H9 (cell line): Measurements from ENCODE around the gene CADM3. TPM values are rescaled to one million over a fixed set of nuclear protein-coding genes. Genes with fewer than 3 reads are reported as not detected.

Experiments used
- DNase-seq: peaks from one replicate; pipeline ENCODE4 v3.0.0-alpha.2; 2017
- H2AFZ ChIP-seq: one replicate; pipeline ENCODE4 v1.6.1; 2013; ENCODE audit warnings: mild to moderate bottlenecking, low read length, control low read depth, moderate library complexity
- H2AK5ac ChIP-seq: 2 replicates; pipeline ENCODE4 v1.6.1; 2013; ENCODE audit warnings: low read length, control low read depth, mixed read lengths; ENCODE audit not compliant: insufficient read length
- H2BK120ac ChIP-seq: one replicate; pipeline ENCODE4 v1.6.1; 2013; ENCODE audit warnings: low read depth, mild to moderate bottlenecking, low read length, control low read depth, inconsistent platforms; ENCODE audit not compliant: poor library complexity, severe bottlenecking
- H2BK12ac ChIP-seq: 2 replicates; pipeline ENCODE4 v1.6.1; 2013; ENCODE audit warnings: low read length, control low read depth, mixed read lengths, low read depth; ENCODE audit not compliant: insufficient read length
- H2BK15ac ChIP-seq: 2 replicates; pipeline ENCODE4 v1.6.1; 2013; ENCODE audit warnings: low read depth, low read length, control low read depth
- H2BK20ac ChIP-seq: one replicate; pipeline ENCODE4 v1.6.1; 2013; ENCODE audit warnings: low read depth, mild to moderate bottlenecking, low read length, control low read depth, inconsistent platforms; ENCODE audit not compliant: poor library complexity, severe bottlenecking
- H2BK5ac ChIP-seq: 2 replicates; pipeline ENCODE4 v1.6.1; 2013; ENCODE audit warnings: low read length, control low read depth, mixed read lengths; ENCODE audit not compliant: insufficient read length
- H3K14ac ChIP-seq: 2 replicates; pipeline ENCODE4 v1.6.1; 2013; ENCODE audit warnings: low read length, control low read depth; ENCODE audit not compliant: insufficient read depth
- H3K18ac ChIP-seq: 2 replicates; pipeline ENCODE4 v1.6.1; 2013; ENCODE audit warnings: low read depth, mild to moderate bottlenecking, mixed read lengths, low read length, control low read depth; ENCODE audit not compliant: insufficient read length
- H3K23ac ChIP-seq: 2 replicates; pipeline ENCODE4 v1.6.1; 2013; ENCODE audit warnings: low read length, control low read depth, mixed read lengths, low read depth; ENCODE audit not compliant: insufficient read length
- H3K23me2 ChIP-seq: 2 replicates; pipeline ENCODE4 v1.6.1; 2013; ENCODE audit warnings: low read depth, mild to moderate bottlenecking, mixed read lengths, low read length, control low read depth; ENCODE audit not compliant: insufficient read length, poor library complexity, severe bottlenecking
- H3K27ac ChIP-seq: 2 replicates; pipeline ENCODE4 v1.5.1; 2013; ENCODE audit warnings: low read length, control low read depth, mixed read lengths, low read depth; ENCODE audit not compliant: insufficient read length
- H3K27me3 ChIP-seq: 2 replicates; pipeline ENCODE4 v1.6.1; 2013; ENCODE audit warnings: low read length, control low read depth, inconsistent platforms; ENCODE audit not compliant: insufficient read depth
- H3K4ac ChIP-seq: 2 replicates; pipeline ENCODE4 v1.6.1; 2013; ENCODE audit warnings: low read depth, mild to moderate bottlenecking, control low read depth, inconsistent platforms, low read length, moderate library complexity
- H3K4me1 ChIP-seq: 2 replicates; pipeline ENCODE4 v1.6.1; 2013; ENCODE audit warnings: low read length, control low read depth, inconsistent platforms; ENCODE audit not compliant: insufficient read depth
- H3K4me2 ChIP-seq: 2 replicates; pipeline ENCODE4 v1.6.1; 2013; ENCODE audit warnings: low read length, control low read depth, mixed read lengths; ENCODE audit not compliant: insufficient read length, insufficient read depth
- H3K56ac ChIP-seq: 2 replicates; pipeline ENCODE4 v1.6.1; 2013; ENCODE audit warnings: low read depth, mild to moderate bottlenecking, mixed read lengths, low read length, control low read depth; ENCODE audit not compliant: insufficient read length
- H3K79me1 ChIP-seq: 2 replicates; pipeline ENCODE4 v1.6.1; 2013; ENCODE audit warnings: low read depth, mild to moderate bottlenecking, moderate library complexity, low read length, control low read depth, inconsistent platforms; ENCODE audit not compliant: insufficient read depth, poor library complexity, severe bottlenecking
- H3K79me2 ChIP-seq: 2 replicates; pipeline ENCODE4 v1.6.1; 2013; ENCODE audit warnings: low read length, control low read depth, inconsistent platforms; ENCODE audit not compliant: insufficient read depth
- H3K9ac ChIP-seq: 2 replicates; pipeline ENCODE4 v1.6.1; 2013; ENCODE audit warnings: low read length, control low read depth, mixed read lengths; ENCODE audit not compliant: insufficient read length; ENCODE audit errors: extremely low read depth
- H3K9me3 ChIP-seq: one replicate; pipeline ENCODE4 v1.6.1; 2013; ENCODE audit warnings: low read depth, low read length, inconsistent platforms; ENCODE audit not compliant: control insufficient read depth
- H3T11ph ChIP-seq: one replicate; pipeline ENCODE4 v1.6.1; 2013; ENCODE audit warnings: mild to moderate bottlenecking, low read length, control low read depth, inconsistent platforms
- H4K20me1 ChIP-seq: one replicate; pipeline ENCODE4 v1.6.1; 2013; ENCODE audit not compliant: control insufficient read depth, insufficient read length, insufficient read depth
- H4K5ac ChIP-seq: 2 replicates; pipeline ENCODE4 v1.6.1; 2013; ENCODE audit warnings: low read depth, mild to moderate bottlenecking, mixed read lengths, low read length, control low read depth; ENCODE audit not compliant: insufficient read length
- H4K8ac ChIP-seq: replicated peaks from 2 replicates; pipeline ENCODE4 v1.6.1; 2013; ENCODE audit warnings: low read length, control low read depth, mixed read lengths, low read depth; ENCODE audit not compliant: insufficient read length
- H4K91ac ChIP-seq: 2 replicates; pipeline ENCODE4 v1.6.1; 2013; ENCODE audit warnings: low read depth, mild to moderate bottlenecking, moderate library complexity, mixed read lengths, low read length, control low read depth; ENCODE audit not compliant: insufficient read length
- H3K27ac Mint-ChIP-seq, 3 experiments: 2 replicates in 2 of 3; 3 replicates in 1 of 3; pipeline ENCODE4 v1.8.0; 2020 to 2021; ENCODE audit warnings: mixed read lengths in 3 of 3, mild to moderate bottlenecking in 1 of 3, moderate library complexity in 1 of 3
- H3K27me3 Mint-ChIP-seq: 2 replicates; pipeline ENCODE4 v1.8.0; 2021; ENCODE audit warnings: low read depth, mild to moderate bottlenecking, moderate library complexity, mixed read lengths
- H3K36me3 Mint-ChIP-seq, 3 experiments: 2 replicates in 2 of 3; 3 replicates in 1 of 3; pipeline ENCODE4 v1.8.0; 2020 to 2021; ENCODE audit warnings: low read depth in 3 of 3, mixed read lengths in 3 of 3; ENCODE audit not compliant: insufficient read depth in 1 of 3
- H3K4me1 Mint-ChIP-seq, 2 experiments: 2 replicates each; pipeline ENCODE4 v1.8.0; 2020; ENCODE audit warnings: mixed read lengths in 2 of 2
- H3K4me3 Mint-ChIP-seq, 2 experiments: 2 replicates in 1 of 2; 3 replicates in 1 of 2; pipeline ENCODE4 v1.8.0; 2020 to 2021; ENCODE audit warnings: mild to moderate bottlenecking in 2 of 2, mixed read lengths in 2 of 2, moderate library complexity in 1 of 2
- H3K9me3 Mint-ChIP-seq, 2 experiments: 2 replicates in 1 of 2; 3 replicates in 1 of 2; pipeline ENCODE4 v1.8.0; 2020; ENCODE audit warnings: mild to moderate bottlenecking in 2 of 2, mixed read lengths in 2 of 2, moderate library complexity in 1 of 2
- WGBS: extraction: QIAGEN DNeasy Blood & Tissue Kit; methylation state at CpG from one replicate; pipeline ENCODE4 v1.1.7; 2013; ENCODE audit warnings: missing lambda C conversion rate, low lambda C conversion rate, mixed read lengths; ENCODE audit not compliant: insufficient read length; ENCODE audit errors: extremely low coverage; 5-methylcytosine and 5-hydroxymethylcytosine counted together
- total RNA-seq: library from RNA; stranded (reverse); gene quantifications from 2 replicates; pipeline ENCODE4 v1.2.1, GENCODE V29; 2021
- TF ChIP-seq, protein P1 (sequence below): fragments of 200-600 bp; sonication (generic); conservative IDR thresholded peaks from 3 replicates; pipeline ENCODE4 v1.8.0; 2021; ENCODE audit warnings: antibody characterized with exemption, mild to moderate bottlenecking

CADM3 gene
- total RNA-seq, 1 experiment from 2014 or later, result 5.6 TPM

DNA sequence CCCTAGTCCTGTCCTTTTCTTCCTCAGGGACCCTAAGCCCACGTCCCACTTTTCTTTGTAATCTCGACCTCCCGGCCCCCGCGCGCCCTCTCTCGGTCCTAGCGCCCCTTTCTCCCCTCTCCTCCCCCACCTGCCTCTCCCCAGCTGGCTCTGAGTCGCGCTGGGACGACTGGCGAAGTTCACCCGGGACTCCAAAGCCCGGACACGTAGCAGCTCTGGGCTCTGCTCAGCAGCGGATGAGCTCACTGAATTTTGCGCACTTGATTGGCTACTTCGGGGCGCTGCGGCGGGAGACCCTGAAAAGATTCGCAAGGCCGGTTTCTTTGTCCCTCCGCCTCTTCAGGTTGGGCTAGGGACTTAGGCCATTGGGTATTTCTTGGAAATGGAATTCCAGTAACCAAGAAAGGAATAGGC, 17.0 kb downstream of the CADM3 start:
- H3K9me3 Mint-ChIP-seq, result no peaks in the 10 kb centered on the region
- no peaks in the 10 kb centered on the region for H3K9me3 ChIP-seq
- no peak overlapping the region for H2AK5ac ChIP-seq
- H3K27ac Mint-ChIP-seq, result peak overlapping the region; percentile 92 to 98 (median 94)
- peaks cover 0 to 4% (median 0%) of the 10 kb centered on the region in 3 experiments; a peak in 3 of 7 replicates for H3K36me3 Mint-ChIP-seq
- peak overlapping the region; percentile 16 for H3K27ac ChIP-seq
- peaks cover 2% of the 10 kb centered on the region; the same call in 1 of the 2 replicates for H3K4me1 ChIP-seq
- H4K5ac ChIP-seq, result no peak overlapping the region
- peak overlapping the region; percentile 57 for H3K9ac ChIP-seq
- peak overlapping the region; percentile 99 for H3K4me2 ChIP-seq
- peak; percentile 96 for DNase-seq
- H3K4me3 Mint-ChIP-seq, result peak overlapping the region; percentile 86 to 87
- H4K20me1 ChIP-seq, result no peaks in the 10 kb centered on the region
- no CpG with 5 or more reads among the region's 24 CpGs for WGBS
- no peak overlapping the region for H2BK20ac ChIP-seq
- H3K4me1 Mint-ChIP-seq, result peaks cover 39 to 53% of the 10 kb centered on the region in 2 experiments
- H3K18ac ChIP-seq, result peak overlapping the region; percentile 63
- no peak overlapping the region for H3K23ac ChIP-seq
- H2BK12ac ChIP-seq, result no peak overlapping the region
- no peaks in the 10 kb centered on the region for H3K79me1 ChIP-seq
- H3K79me2 ChIP-seq, result no peaks in the 10 kb centered on the region
- H3K27me3 ChIP-seq, result no peaks in the 10 kb centered on the region
- no peak overlapping the region for H2BK5ac ChIP-seq
- no peak overlapping the region for H2BK15ac ChIP-seq
- TF ChIP-seq, protein P1, sequence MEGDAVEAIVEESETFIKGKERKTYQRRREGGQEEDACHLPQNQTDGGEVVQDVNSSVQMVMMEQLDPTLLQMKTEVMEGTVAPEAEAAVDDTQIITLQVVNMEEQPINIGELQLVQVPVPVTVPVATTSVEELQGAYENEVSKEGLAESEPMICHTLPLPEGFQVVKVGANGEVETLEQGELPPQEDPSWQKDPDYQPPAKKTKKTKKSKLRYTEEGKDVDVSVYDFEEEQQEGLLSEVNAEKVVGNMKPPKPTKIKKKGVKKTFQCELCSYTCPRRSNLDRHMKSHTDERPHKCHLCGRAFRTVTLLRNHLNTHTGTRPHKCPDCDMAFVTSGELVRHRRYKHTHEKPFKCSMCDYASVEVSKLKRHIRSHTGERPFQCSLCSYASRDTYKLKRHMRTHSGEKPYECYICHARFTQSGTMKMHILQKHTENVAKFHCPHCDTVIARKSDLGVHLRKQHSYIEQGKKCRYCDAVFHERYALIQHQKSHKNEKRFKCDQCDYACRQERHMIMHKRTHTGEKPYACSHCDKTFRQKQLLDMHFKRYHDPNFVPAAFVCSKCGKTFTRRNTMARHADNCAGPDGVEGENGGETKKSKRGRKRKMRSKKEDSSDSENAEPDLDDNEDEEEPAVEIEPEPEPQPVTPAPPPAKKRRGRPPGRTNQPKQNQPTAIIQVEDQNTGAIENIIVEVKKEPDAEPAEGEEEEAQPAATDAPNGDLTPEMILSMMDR, result peak; percentile 19; the same call in 1 of the 3 replicates
- peaks cover 11% of the 10 kb centered on the region for H3K23me2 ChIP-seq
- peaks cover 9% of the 10 kb centered on the region for H3K27me3 Mint-ChIP-seq
- H3T11ph ChIP-seq, result no peak overlapping the region
- no peak overlapping the region for H4K8ac ChIP-seq
- no peak overlapping the region for H2BK120ac ChIP-seq
- no peak overlapping the region for H4K91ac ChIP-seq
- no peak overlapping the region for H3K4ac ChIP-seq
- H3K56ac ChIP-seq, result no peak overlapping the region
- H2AFZ ChIP-seq, result peak overlapping the region; percentile 1
- H3K14ac ChIP-seq, result peak overlapping the region; percentile 51; the same call in 1 of the 2 replicates
